GM18519 (cell line): ENCODE measurements around the gene CASP3.
"Not testable (repeated sequence)": the region's sequence is repeated elsewhere in the genome, so short reads cannot be mapped to it uniquely, and the experiment has no call there.

ENCODE experiments used
- ATAC-seq: cut with Tn5 transposase; IDR thresholded peaks from one replicate; pipeline ENCODE4 v1.9.1; 2021; ENCODE audit warnings: mild to moderate bottlenecking, moderate library complexity; ENCODE audit not compliant: unreplicated experiment, low FRiP score

Gene CASP3

GRCh38 chr4:184636897-184637296 is 12.3 kb downstream of the CASP3 start:
- ATAC-seq, result no peak

DNA sequence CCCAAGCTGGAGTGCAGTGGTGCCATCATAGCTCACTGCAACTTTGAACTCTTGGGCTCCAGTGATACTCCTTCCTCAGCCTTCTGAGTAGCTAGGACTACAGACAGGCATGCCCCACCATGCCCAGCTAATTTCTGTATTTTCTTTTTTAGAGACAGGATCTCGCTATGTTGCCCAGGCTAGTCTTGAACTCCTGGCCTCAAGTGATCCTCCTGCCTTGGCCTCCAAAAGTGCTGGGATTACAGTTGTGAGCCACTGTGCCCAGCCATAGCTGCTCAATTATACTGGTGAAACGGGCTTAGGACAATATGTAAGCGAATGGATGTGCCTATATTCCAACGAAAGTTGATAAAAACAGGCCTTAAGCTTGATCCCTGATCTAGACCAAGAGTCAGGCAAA is 13.1 kb downstream of the CASP3 start:
- ATAC-seq, result no peak

- ATAC-seq, result no peak
Observed at GRCh38 chr4:184635381-184635780, 13.9 kb downstream of the CASP3 start.

DNA sequence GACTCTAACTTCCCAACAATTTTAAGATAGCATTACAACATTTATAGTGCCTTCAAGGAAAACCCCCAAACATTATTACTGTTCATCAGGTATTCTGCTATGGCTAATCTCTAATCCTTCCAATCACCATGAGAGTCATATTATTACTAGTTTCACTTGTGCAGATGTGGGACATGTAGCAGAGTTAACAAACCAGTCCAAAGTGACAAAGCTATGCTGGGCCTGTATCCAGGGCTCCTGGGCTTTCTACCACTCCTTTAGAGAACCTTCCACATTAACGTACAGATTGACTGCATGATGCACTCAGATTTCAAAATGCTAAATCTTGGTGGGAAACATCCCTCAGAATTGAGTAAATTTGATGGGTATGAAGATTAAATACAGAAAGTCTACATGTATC is 16.4 kb downstream of the CASP3 start:
- no peak for ATAC-seq

GRCh38 chr4:184628103-184628502 is 21.1 kb downstream of the CASP3 start:
- ATAC-seq, result no peak

DNA sequence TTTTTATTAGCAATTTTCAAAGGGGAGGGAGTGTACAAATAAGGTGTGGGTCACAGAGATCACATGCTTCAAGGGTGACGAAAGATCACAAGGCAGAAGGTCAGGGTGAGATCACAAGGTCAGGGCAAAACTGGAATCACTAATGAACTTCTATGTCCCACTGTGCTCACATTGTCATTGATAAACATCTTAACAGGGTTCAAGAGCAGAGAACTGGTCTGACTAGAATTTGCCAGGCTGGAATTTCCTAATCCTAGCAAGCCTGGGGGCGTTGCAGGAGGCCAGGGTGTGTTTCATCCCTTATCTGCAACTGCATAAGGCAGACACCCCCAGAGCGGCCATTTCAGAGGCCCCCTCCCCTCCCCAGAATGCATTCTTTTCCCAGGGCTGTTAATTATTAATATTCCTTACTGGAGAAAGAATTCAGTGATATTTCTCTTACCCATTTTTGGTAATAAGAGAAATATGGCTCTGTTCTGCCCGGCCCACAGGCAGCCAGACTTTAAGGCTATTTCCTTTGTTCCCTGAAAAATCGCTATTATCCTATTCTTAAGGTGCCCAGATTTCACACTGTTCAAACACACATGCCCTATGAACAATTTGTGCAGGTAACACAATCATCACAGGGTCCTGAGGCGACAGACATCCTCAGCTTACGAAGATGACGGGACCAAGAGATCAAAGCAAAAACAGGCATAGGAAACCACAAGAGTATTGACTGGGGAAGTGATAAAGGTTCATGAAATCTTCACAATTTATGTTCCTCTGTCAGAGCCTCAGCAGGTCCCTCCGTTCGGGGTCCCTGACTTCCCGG is 23.3 kb downstream of the CASP3 start:
- not testable (repeated sequence) for ATAC-seq

GRCh38 chr4:184624972-184625554 is 24.2 kb downstream of the CASP3 start:
- no peak for ATAC-seq

DNA sequence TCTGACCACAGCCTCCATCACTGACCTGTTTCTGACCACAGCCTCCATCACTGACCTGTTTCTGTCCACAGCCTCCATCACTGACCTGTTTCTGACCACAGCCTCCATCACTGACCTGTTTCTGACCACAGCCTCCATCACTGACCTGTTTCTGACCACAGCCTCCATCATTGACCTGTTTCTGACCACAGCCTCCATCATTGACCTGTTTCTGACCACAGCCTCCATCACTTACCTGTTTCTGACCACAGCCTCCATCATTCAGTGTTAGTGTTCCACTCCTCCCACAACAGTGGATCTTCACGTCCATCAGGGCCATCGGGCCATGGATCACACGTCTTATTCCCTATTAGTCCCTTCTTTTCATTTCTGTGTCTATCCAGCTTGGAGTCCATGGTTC is 24.7 kb downstream of the CASP3 start:
- ATAC-seq, result not testable (repeated sequence)

DNA sequence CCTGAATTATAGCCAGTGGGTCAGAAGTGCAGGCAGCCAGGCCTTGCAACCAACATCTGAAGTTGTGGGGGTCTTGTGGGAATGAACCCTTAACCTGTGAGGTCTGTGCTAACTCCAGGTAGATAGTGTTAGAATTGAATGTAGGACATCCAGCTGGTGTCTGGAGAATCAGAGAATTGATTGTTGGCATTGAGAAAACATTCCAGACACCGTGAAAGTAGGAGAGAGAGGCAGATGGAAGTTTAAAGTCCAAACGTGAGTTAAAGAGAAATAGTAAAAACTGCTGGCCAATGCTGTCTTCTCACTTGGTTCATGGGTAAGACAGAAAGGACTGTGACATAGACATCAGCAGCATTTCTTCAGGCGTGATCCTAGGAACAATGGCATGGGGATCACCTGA is 27.7 kb downstream of the CASP3 start:
- ATAC-seq, result no peak

DNA sequence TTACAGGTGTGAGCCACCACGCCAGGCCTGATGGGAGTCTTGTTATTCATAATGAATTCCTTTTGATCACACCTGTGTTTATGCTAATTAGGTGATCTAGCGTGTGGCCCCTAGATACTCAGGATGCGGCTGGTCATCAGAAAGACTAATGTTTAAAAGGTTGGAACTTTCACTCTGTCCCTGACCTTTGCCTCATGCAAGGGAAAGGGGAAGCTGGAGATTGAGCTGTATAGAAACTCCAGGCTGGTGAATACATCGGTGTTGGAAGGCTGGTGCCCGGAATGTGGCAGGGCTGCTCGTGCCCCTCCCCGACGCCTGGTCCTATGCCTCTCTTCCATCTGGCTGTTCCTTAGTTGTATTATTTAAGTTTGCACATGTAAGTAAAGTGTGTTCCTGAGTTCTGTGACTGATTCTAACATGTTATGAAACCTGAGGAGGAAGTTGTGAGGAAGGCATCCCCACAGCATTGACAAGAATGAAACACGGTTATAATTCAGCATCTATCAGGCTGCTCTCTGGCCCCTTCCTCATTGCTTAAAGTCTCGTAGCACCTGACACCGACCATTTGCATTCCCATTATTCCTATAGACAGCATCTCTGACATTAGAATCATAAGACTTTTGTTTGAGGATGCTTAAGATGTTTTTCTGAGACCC is 28.9 kb downstream of the CASP3 start:
- ATAC-seq, result no peak

GRCh38 chr4:184617600-184618196 is 31.5 kb downstream of the CASP3 start:
- no peak for ATAC-seq

GRCh38 chr4:184616633-184617551 is 32.4 kb downstream of the CASP3 start:
- peak; percentile 80 for ATAC-seq

- not testable (repeated sequence) for ATAC-seq
Observed at GRCh38 chr4:184616168-184616567, 33.1 kb downstream of the CASP3 start.

- ATAC-seq, result no peak
Observed at GRCh38 chr4:184614509-184614908, 34.7 kb downstream of the CASP3 start.

DNA sequence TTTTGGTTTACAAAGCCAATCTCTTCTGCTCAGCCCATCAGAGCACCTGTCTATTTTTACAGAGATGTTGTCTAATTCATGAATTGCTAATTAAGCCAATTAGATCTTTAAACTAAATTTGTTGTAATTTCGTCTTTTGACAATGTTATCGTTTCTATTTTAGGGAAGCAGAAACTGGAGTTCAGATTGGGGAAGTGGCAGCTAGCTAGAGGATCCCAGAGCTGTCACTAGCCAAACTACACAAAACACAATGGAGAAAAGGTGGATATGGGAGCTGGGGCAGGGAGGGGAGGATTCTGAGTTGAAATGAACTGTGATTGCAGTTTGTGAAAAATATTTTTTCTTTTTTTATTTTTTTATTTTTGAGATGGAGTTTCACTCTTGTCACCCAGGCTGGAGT is 35.8 kb downstream of the CASP3 start:
- no peak for ATAC-seq

DNA sequence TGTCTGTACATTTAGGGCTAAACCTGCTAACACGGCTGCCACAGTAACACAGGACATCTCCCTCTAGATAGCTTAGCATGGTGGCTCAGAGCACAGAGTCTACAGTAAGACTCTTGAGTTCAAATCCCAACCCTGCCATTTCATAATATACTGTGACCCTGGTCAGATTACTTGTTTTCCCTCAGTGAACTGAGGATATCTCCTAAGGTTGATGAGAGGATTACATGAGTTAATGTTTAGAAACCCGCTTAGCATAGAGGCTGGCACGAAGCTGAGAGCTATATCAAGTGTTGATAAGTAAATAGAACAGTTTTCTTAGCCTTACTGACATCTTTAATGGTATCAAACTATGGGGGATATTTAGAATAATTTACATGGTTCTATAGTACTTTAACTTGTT is 37.2 kb downstream of the CASP3 start:
- no peak for ATAC-seq

- not testable (repeated sequence) for ATAC-seq
Observed at GRCh38 chr4:184607429-184607828, 41.8 kb downstream of the CASP3 start.

- not testable (repeated sequence) for ATAC-seq
Observed at GRCh38 chr4:184602857-184603256, 46.4 kb downstream of the CASP3 start.

- ATAC-seq, result not testable (repeated sequence)
Observed at GRCh38 chr4:184600982-184601381, 48.3 kb downstream of the CASP3 start.

GRCh38 chr4:184599492-184600135 is 49.6 kb downstream of the CASP3 start:
- ATAC-seq, result no peak
